Stimulated activated CD4-positive, alpha-beta T cell treated with anti-CD3 and anti-CD28 coated beads, Interleukin-15, amount 100 ng/mL, for 48 hours (primary cell): ENCODE results near the gene SERP2.

ENCODE experiments used
- DNase-seq, 2 donors: peaks; one replicate each; pipeline ENCODE4 v3.0.0-alpha.2; 2020; ENCODE audit warnings: low read depth in 2 of 2

The SERP2 gene

DNA sequence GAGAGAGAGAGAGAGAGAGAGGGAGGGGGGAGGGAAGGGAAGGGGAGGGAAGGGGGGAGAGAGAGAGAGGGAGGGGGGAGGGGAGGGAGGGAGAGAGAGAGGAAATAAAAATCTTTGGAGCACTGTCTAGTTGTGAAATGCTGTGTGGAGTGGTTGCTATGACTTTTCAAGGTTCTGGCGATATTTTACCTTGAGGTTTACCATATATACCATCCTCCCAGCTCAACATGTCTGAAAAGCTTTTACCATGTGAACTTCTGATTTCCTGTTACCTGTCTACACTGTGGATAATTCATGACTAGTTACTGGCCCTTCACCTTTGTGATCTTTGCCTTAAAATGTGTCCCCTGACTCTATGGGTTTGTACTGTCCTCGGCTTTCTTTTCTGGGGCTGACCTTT is 38.2 kb downstream of the SERP2 start:
- DNase-seq = no peak

DNA sequence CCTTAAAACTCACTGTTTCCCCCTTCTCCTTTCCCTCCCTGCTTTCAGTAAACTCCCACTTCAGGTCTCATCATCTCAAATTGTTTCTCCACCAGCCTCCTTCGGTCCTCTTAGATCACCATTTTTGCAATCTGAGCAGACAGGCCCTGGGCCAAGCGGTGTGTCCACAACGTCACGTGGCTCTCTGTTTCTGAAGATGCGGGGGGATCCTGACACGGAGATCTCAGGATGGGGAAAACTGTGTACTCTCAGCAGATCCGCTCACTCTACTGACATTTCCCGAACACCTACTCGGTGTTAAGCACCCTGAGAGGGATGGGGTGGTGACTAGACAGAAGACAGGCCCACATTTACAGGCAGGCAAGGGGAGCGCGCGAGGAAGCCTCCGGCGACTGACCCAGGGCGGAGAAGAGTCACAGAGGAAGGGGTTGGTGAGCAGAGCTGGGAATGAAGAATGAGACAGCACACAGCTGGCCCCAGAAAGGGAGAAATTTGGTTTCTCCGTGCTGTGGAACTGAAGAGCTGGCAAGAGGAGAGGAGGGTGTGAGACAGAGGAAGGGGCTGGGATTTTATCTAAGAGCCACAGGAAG is 38.8 kb downstream of the SERP2 start:
- DNase-seq = no peak

DNA sequence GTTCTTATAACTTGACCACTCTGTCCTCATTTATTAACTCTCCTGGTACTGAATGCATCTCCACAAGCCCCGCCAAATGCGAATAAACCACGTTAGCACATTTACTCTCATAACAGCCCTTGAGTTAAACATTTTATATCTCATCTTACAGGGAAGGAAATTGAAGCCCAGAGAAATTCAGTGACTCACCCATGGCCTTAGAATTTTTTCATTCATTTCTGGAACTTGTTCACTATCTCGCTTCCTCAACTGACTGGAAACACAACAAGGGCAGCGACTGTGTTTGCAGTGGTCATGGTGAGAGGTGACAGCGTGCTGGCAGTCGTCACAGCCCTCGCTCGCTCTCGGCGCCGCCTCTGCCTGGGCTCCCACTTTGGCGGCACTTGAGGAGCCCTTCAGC is 39.5 kb downstream of the SERP2 start:
- DNase-seq = no peak

DNA sequence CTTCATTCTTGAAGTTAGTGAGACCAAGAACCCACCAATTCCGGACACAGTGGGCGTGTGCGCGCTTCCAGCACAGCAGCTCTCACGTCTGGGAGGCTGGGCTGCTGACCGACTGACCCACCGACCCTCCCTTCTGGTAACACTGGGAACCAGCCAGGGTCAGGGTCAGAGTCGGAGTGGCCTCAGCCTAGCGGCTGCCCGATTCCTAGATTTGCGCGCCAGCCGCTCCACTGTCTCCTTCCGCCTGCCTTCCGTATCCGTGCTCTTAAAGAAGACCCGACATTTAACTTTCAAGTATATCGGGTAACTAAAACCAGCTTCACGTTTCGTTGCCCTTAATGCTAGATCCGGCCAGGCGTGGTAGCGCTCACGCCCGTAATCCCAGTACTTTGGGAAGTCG is 41.1 kb downstream of the SERP2 start:
- DNase-seq = no peak

DNA sequence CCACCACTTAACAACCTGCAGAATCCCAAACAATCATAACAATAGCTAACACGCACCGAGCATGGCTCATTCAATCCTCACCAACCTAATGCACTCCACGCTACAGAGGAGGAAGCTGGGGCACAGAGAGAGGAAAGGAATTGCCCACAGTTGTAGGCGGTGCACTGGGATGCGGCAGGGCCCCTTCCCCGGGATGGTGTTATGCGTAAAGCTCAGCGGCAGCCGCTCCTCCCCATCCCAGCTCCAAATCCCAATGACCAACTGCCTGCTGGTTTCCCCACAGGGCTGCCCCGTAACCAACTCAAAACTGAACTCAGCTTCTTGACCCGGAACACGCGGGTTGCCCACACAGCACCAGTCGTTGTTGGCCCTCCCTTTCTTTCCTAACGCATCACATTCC is 42.2 kb downstream of the SERP2 start:
- no peak for DNase-seq

DNA sequence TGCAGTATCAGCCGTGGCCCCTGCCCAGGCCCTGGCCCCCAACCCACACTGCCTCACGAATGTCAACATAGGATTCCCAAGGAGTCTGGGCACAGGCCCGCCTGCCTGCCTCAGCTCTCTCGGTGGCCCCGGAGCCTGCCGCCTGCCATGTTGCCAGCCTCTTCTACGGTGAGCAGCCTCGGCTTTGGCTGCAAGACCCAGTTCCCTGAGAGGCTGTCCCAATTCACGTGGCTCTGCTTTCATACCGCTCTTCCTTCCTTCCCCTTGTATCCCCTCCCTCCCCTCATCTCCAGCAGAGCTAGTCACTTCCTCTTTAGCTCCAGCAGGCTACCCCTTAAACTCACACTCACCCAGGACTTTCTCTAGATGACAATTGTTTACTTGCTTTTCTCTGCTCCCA is 42.7 kb downstream of the SERP2 start:
- no peak for DNase-seq

DNA sequence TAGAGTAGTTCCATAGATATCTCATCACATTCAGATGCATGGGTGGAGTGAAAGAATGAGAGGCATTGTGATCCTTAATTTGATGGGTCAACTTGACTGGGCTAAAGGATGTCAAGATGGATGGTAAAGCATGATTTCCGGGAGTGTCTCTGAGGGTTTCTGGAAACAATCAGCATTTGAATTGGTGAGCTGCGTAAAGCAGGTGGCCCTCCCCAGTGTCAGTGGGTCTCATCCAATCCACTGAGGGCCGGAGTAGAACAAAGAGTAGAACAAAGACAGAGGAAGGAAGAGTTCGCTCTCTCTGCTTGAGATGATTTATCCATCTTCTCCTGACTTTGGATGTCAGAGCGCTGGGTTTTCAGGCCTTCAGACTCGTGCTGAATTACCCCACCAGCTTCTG is 43.1 kb downstream of the SERP2 start:
- no peak for DNase-seq

DNA sequence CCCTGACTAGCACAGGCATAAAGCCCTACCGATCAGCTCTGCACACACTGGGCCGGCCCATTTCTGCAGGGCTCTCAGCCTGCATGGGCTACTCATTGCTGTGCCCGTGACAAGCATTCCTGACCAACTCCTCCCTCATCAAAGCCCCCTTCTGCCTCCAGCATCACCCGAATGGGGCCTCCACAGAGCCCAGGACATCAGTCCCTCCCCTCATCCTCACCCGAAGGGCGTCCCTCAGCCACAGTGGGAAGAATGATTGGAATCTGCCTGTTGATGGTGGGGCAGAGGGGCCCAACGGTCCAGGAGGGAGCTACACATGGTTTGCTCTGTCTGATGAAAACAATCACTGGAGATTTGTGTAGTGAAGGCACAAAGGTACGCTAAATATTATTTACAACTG is 43.8 kb downstream of the SERP2 start:
- no peak for DNase-seq

DNA sequence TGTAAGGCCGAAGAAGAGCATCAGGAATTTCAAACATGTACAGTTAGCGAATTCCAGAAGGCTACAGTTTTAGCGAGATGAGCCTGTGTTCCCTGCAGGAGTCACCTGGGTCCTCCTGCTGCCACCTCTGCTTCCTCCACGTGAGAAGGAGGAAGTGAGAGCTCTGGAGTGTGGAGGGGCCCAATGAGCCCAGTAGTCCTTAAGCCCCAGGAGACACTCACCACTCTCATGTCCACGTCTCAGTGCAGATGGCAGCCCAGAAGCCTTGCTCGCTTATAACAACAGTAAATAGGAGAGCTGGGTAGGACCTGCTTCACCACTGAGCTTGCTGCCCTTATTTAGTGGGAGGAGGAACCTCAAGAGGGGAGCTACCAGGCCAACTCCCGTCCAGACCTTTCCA is 44.3 kb downstream of the SERP2 start:
- no peak for DNase-seq

DNA sequence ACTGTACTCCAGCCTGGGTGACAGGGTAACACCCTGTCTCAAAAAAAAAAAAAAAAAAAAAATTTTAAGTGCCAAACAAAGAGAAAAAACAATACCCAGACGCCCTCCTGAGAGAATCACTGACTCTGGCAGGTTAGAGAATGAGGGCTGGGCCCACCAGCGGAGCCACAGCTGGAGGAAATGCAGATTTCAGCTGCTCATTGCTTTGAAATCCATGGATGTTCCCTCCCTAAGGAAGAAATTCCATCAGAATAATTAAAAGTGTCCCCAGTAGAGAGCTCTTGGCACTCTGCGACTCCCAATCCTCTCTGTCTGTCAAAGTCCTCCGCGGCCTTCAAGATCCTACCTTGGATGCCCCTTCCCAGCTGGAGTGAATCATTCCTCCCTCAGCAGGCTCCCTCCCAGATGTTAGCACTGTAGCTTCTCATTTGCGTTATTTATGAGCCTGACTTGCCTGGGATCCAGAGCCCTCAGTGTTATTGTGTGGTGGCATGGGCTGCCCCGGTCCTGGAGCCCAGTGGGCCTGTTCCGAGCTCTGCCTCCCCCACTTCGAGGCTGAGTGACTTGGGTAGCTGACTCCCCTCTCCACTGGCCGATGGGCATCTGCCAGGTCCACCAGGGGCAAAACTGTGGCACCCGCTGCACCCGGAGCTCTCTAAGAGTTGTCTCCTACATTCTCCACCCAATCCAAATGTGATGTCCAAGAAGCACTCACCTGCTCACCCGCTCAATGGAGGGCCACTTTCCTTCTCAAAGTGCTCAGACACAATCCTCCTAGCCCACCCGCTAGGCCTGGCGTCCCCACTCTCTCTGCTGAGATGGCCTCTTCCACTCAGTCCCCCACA is 47.0 kb downstream of the SERP2 start:
- no peak for DNase-seq

DNA sequence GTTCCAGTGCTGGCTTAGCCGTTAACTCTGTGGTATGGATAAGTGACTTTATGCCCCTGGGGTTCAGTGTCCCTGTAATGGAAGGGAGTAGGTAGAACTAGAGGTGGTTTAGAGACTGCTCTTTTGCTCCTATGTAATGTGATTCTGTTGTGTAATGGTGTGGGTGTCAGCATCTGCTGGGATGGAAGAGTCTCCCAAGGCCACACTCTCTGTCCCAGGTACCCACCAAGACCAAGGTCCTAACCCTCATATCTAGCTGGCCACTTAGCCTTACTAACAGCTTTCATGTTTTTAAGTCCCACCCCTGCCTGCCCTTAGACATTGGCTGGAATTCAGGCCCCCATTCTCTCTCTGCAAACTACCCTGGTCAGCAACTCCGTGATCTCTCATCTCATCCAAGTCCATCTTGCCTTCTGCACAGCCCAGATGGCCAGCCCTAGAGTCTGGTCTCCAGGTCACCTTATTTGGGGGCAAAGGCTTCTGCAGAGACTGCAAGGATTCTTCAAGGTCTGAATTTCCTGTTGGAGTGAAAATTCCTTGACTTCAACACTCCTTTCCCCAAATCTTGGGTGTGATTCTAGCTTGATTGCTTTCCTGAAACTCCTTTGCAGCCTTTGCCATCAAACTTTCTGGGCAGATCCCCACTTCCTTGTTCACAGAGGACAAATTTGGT is 48.4 kb downstream of the SERP2 start:
- no peak for DNase-seq

DNA sequence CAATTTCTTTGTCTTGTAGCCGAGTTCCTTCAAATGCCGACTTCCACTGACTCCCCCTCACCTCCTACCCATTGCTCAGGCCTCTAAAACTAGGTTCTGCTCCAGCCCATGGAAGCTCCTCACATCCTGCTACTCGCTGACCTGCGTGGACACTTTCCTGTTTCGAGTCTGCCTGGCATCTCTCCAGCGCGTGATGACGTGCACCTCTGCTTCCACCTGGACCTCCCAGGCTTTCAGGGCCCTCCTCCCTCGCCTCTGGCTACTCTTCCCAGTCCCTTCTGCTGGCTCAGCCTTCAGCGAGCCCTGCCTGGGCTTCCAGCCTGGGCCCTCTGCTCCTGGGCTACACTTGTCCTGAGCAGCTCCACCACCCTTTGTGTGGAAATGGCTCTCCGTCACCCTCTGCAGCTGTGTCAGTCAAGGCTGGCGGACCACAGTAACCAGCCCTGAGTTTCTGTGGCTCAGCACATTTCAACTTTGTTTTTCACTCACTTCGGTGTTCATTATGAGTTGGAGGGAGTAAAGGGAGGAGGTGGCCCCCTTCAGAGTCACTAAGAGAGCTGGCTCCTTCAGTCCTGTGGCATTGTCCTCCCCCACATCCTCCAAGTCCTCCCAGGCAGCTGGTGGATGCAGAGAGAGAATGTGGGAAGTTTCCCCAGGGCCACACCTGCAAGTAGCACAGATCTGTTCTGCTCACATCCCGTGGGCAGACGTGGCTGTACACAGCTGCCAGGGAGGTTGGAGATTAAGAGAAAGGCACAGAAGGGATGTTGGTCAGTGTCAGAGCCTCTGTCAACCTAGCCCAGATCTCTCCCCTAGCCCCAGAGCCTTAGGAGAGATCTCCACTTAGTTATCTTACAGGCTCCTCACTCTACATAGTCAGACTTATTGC is 49.4 kb downstream of the SERP2 start:
- no peak for DNase-seq

DNA sequence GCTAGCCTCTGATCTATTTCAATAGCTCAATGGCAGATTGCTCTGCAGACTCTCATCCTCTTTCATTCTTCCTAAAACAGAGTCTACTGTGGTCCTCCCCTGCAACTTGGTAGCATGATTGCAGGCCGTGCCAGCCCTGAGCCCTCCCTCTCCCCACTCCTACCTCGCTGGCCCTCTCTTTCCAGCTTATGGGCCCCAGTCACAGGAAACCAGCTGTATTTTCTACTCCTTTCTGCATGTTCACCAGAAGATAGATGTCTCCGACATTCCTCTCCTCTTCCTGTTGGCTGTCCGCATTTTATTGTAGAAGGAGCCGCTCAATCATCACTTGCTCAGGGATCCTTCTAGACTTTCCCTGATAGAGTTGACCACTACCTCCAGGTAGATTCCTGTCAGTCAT is 50.2 kb downstream of the SERP2 start:
- no peak for DNase-seq

DNA sequence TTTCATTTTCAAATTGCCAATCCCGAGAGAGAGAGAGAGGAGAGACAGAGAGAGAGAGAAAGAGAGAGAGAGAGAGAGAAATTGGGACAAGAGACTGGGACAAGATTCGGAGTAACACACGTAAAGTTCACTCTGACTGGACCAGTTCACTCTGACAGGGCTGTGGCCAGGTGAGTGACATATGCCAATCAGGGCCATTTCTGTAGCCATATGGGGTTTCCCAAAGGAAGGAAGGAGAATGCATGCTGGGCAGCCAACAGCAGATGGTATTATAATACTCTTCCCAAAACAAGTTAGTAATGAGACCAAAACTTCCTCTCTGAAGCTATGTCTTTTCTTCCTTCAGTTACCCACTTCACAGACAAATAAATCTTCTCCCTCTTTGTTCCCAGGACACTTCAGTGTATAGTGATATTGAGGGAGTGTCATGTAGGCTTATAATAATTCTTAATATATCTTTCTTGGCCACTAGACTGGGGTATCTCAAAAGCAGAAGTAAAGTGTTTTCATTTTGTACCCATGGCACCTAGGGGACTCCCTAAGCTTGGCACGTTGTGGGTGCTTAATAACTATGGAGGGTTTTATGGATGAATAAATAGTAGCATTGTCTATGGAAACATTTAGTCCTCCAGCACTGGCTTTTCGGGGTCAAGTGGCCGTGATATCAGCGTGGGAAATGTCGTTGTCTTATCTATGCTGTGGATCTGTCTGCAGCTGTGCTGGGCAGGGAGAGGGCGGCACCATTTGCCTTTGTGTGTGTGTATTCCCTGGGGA is 51.6 kb downstream of the SERP2 start:
- no peak for DNase-seq

DNA sequence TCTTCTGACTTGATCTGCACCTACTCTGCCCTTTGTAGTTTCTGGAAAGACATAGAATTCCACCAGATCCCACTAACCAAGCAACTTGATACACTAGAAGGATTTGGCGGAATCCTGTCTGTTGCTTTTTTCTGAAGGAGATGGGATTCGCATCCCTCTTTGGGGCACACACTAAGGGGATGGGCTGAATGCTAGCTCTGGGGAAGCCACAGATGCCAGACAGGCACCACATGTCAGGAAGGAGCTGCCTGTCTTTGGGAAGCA is 52.1 kb downstream of the SERP2 start:
- no peak for DNase-seq

DNA sequence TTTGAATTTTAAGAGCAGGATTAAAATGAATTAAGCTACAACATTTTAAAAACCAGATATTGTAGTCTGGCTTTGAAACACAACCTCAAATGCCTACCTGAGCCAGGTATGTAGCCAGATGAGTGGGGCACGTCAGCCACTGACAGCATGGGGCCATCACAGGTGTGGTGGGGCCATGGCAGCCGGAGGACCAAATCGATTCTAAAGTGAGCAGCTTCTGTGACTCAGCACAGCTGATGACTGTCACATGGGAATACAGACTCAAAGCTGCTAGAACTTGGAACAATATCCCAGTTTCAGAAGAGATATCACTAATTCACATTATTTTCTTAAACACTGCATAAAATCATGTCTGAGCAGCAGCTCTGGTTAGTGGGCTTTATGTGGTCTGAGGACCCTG is 52.8 kb downstream of the SERP2 start:
- DNase-seq = no peak

DNA sequence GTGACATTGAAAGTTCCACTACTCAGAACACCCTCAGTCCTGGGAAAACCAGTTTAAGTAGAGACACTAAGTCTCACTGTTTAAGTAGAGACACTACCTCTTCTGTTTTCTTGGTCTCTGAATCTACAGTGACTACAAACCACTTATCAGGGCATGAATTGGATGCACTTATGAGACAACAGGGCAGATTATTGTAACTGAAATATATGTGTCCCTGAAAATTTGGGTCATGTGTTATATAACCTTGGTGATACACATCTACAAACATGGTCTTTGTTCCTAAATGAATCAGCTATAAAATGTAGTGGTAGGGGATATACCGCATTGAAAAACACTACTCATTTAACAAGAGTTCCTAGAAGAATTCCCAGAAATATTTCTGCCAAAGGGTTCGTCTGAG is 55.7 kb downstream of the SERP2 start:
- no peak for DNase-seq

DNA sequence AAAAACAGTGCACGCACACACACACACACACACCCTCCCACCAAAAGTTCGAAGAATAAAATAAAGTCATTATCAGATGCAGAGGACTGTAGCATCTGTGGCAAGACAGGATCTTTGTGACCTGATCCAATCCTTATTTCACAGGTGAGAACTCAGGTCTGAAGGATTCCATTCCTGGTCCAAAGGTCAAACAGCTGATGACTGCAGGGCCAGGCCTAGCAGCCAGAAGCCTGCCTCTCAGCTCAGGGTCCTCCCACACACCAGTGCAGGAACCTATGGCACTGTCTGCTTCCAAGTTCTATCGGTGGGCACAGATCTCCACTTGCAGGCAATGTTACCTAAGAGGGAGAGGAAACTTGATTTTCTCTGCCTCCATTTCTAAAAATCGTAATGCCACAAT is 57.5 kb downstream of the SERP2 start:
- no peak for DNase-seq

DNA sequence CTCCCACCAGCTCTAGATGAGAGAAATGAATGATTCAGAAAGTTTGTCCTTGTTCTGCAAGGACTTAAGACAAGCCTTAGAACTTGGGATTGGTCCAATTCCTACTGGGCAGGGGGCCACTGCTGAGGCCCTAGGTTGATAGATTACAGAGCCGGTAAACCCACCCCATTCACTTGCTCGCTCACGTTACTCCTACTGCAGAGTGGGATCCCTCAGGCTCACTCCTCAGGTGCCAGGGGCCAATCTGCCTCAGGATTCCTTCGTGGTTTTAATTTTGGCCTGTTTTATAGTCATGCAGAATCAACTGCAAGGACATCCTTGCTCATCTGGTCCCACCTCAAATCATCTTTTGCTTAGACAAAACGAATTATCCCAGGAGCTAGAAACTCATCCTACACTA is 59.0 kb downstream of the SERP2 start:
- DNase-seq = no peak

DNA sequence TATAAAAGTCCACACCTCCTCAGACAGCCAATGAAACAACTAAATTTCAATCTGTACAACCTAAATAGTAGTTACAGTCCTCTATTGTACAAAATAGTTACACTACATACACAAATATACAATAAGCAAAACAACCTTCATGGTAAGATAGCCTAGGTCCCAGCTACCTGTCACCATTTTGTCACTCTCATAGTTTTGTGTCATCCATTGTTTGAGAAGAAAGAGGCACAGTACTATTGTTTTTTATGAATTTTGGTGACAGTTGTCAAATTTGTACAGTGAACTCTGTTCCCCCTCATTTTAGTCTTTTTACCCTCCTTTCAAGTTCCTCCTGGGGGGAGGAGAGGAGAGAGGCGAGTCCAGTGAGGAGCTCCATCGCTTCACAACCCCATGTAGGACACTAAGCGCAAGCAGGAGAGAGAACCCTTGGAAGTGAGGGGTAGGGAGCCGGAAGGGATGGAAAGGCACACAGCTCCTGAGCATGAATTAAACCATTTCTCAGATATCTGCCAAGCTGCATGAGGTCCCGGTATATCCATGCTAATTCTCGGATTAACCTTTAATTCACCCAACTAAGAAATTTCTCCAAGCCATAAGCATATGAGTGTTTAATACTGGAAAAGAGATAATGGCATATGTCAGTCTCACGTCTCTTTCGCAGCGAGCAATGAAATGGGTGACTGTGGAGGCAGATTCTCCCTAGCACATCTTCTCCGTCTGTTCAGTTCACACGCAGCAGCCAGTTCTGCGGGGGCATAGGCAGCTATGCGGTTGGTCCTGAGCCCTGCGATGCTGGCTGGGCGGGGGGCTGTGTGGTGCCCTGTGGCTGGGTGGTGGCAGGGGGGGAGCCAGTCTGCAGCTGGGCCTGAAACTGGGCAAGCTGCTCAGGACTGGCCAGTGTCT is 60.5 kb downstream of the SERP2 start:
- DNase-seq = no peak

DNA sequence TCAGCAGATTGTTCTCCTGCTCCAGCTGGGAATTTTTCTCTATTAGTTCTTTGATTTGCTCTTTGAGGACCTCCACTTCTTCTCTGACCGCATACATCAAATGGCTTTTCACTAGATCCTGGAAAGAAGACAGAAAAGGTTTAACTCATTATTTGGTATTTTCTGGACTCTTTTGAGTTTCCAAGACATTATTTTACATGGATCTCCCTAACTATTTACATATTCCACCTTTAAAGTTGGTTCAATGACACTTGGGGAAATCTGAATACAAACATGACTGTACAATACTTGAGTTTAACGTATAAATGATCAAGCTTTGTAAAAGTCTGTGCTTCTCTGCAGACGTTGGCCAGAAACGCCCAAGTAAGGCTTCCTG is 61.1 kb downstream of the SERP2 start:
- no peak for DNase-seq
